ENCODE measurements around the gene LRBA.

The LRBA gene

GRCh38 chr4:150799207-150799606, 215.9 kb downstream of the LRBA start:
- H3K36me3 ChIP-seq (ENCODE audit: control insufficient read depth, low read length): peaks cover 1% of the 10 kb centered on the region; the same call in 1 of the 2 replicates
- H3K9me3 ChIP-seq (ENCODE audit: control insufficient read depth, insufficient read depth, low read length): no peaks in the 10 kb centered on the region
- H3K27ac ChIP-seq (ENCODE audit: low read depth, low read length): no peak overlapping the region
- H3K4me3 ChIP-seq (ENCODE audit: low read length): no peak overlapping the region
- H3K27me3 ChIP-seq (ENCODE audit: control insufficient read depth, low read length): no peaks in the 10 kb centered on the region
- no peaks in the 10 kb centered on the region for H3F3A ChIP-seq (ENCODE audit: control insufficient read depth, insufficient read depth)
- no peak for TF ChIP-seq EZH2phosphoT487 (IDR thresholded peaks at IDR 0.05; ENCODE audit: borderline replicate concordance, low read length)
- no peaks in the 10 kb centered on the region for H4K20me1 ChIP-seq (ENCODE audit: control insufficient read depth, insufficient read depth, low read depth, low read length)
- no peak overlapping the region for H3K4me2 ChIP-seq (ENCODE audit: low read length)
- H3K9me2 ChIP-seq (replicated peaks; ENCODE audit: control insufficient read depth, low read length): no peaks in the 10 kb centered on the region
- H3K79me2 ChIP-seq (ENCODE audit: control insufficient read depth, low read length): no peaks in the 10 kb centered on the region
- no peaks in the 10 kb centered on the region for H3K4me1 ChIP-seq (ENCODE audit: control insufficient read depth, low read length)

- Histone ChIP-seq H3K9me2 (replicated peaks; ENCODE audit: control insufficient read depth, low read length) (no peaks in the 10 kb centered on the region), H4K20me1 (ENCODE audit: control insufficient read depth, insufficient read depth, low read depth, low read length) (no peaks in the 10 kb centered on the region), H3K4me1 (ENCODE audit: control insufficient read depth, low read length) (peaks cover 6% of the 10 kb centered on the region), H3K9me3 (ENCODE audit: control insufficient read depth, insufficient read depth, low read length) (no peaks in the 10 kb centered on the region), H3K4me3 (ENCODE audit: low read length) (no peak overlapping the region), H3K36me3 (ENCODE audit: control insufficient read depth, low read length) (no peaks in the 10 kb centered on the region; the same call in 1 of the 2 replicates), H3K79me2 (ENCODE audit: control insufficient read depth, low read length) (no peaks in the 10 kb centered on the region), H3K4me2 (ENCODE audit: low read length) (no peak overlapping the region), H3K27me3 (ENCODE audit: control insufficient read depth, low read length) (no peaks in the 10 kb centered on the region), H3K27ac (ENCODE audit: low read depth, low read length) (no peak overlapping the region), H3F3A (ENCODE audit: control insufficient read depth, insufficient read depth) (no peaks in the 10 kb centered on the region)
- TF ChIP-seq EZH2phosphoT487 (IDR thresholded peaks at IDR 0.05; ENCODE audit: borderline replicate concordance, low read length): no peak
- no peak for TF ChIP-seq CTCF (IDR thresholded peaks at IDR 0.05; ENCODE audit: low read depth, low read length, poor library complexity, severe bottlenecking)
Measured at GRCh38 chr4:150794706-150795105, 220.4 kb downstream of the LRBA start.

DNA sequence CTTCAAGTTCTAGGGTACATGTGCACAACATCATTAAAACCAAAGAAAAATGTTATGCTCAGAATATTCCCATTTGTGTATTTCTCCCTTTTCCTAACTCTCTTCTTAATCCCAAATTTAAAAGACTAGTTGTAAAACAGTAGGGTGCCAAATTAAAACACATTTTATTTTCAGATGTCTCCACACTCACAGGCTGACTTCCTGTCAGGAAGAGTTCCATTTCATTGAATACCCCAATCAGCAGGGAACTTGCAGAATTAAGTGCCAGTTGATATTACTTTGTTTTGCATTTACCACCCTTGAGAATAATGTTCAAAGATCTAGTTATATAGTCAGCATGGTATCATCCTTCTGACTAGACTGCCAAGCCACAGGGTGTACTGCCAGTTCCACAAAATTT, 225.2 kb downstream of the LRBA start:
- Histone ChIP-seq H3K9me2 (replicated peaks; ENCODE audit: control insufficient read depth, low read length) (no peaks in the 10 kb centered on the region), H3K4me1 (ENCODE audit: control insufficient read depth, low read length) (peaks cover 6% of the 10 kb centered on the region), H3F3A (ENCODE audit: control insufficient read depth, insufficient read depth) (no peaks in the 10 kb centered on the region), H3K27ac (ENCODE audit: low read depth, low read length) (no peak overlapping the region), H3K79me2 (ENCODE audit: control insufficient read depth, low read length) (no peaks in the 10 kb centered on the region), H4K20me1 (ENCODE audit: control insufficient read depth, insufficient read depth, low read depth, low read length) (no peaks in the 10 kb centered on the region), H3K36me3 (ENCODE audit: control insufficient read depth, low read length) (no peaks in the 10 kb centered on the region; the same call in 1 of the 2 replicates), H3K4me3 (ENCODE audit: low read length) (no peak overlapping the region), H3K4me2 (ENCODE audit: low read length) (no peak overlapping the region), H3K9me3 (ENCODE audit: control insufficient read depth, insufficient read depth, low read length) (no peaks in the 10 kb centered on the region), H3K27me3 (ENCODE audit: control insufficient read depth, low read length) (no peaks in the 10 kb centered on the region)
- TF ChIP-seq CTCF (IDR thresholded peaks at IDR 0.05; ENCODE audit: low read depth, low read length, poor library complexity, severe bottlenecking): no peak
- TF ChIP-seq EZH2phosphoT487 (IDR thresholded peaks at IDR 0.05; ENCODE audit: borderline replicate concordance, low read length): no peak

DNA sequence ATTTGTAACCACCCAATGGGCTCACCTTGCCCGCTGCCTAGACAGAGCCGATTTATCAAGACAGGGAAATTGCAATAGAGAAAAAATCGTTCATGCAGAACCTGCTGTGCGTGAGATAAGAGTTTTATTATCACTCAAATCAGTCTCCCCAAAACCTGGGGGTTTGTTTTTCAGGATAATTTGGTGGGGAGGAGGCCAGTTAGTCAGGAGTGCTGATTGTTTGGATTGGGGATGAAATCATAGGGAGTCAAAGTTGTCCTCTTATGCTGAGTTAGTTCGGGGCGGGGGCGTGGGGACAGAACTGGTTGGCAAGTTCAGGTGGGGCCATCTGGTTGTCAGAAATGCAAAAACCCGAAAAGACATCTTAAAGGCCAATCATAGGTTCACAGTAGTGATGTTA, 230.1 kb downstream of the LRBA start:
- no peaks in the 10 kb centered on the region for H3K9me2 ChIP-seq (replicated peaks; ENCODE audit: control insufficient read depth, low read length)
- H3K4me3 ChIP-seq (ENCODE audit: low read length): no peak overlapping the region
- H3F3A ChIP-seq (ENCODE audit: control insufficient read depth, insufficient read depth): no peaks in the 10 kb centered on the region
- H3K27ac ChIP-seq (ENCODE audit: low read depth, low read length): no peak overlapping the region
- no peak overlapping the region for H3K4me2 ChIP-seq (ENCODE audit: low read length)
- no peaks in the 10 kb centered on the region for H3K36me3 ChIP-seq (ENCODE audit: control insufficient read depth, low read length)
- no peaks in the 10 kb centered on the region for H3K79me2 ChIP-seq (ENCODE audit: control insufficient read depth, low read length)
- H3K4me1 ChIP-seq (ENCODE audit: control insufficient read depth, low read length): peaks cover 3% of the 10 kb centered on the region
- no peaks in the 10 kb centered on the region for H3K27me3 ChIP-seq (ENCODE audit: control insufficient read depth, low read length)
- no peaks in the 10 kb centered on the region for H4K20me1 ChIP-seq (ENCODE audit: control insufficient read depth, insufficient read depth, low read depth, low read length)
- no peaks in the 10 kb centered on the region for H3K9me3 ChIP-seq (ENCODE audit: control insufficient read depth, insufficient read depth, low read length)
- TF ChIP-seq CTCF (IDR thresholded peaks at IDR 0.05; ENCODE audit: low read depth, low read length, poor library complexity, severe bottlenecking) (no peak), EZH2phosphoT487 (IDR thresholded peaks at IDR 0.05; ENCODE audit: borderline replicate concordance, low read length) (no peak)
